Cardiac fibroblast (primary cell): ENCODE measurements around the gene CT55.

Experiments used
- DNase-seq, 2 donors: peaks; one replicate each; pipeline versions ENCODE4 v3.0.0 to v3.0.0-alpha.2; 2010; ENCODE audit warnings: low read depth in 2 of 2
- H3K4me3 ChIP-seq, 2 donors: replicated peaks in 1 of 2; 1 replicate in 1 of 2; 2 replicates in 1 of 2; pipeline ENCODE4 v1.5.1; 2011; ENCODE audit warnings: low read depth in 2 of 2, low read length in 2 of 2, mild to moderate bottlenecking in 2 of 2, moderate library complexity in 1 of 2
- CTCF ChIP-seq: IDR thresholded peaks from one replicate; pipeline ENCODE4 v1.5.1; 2011; ENCODE audit warnings: low read depth, mild to moderate bottlenecking, low read length, inconsistent platforms

Gene CT55

GRCh38 chrX:135114392-135114791 is 56.8 kb downstream of the CT55 start:
- no peak overlapping the region for H3K4me3 ChIP-seq
- DNase-seq = no peak
- no peak for TF ChIP-seq CTCF

- no peak for DNase-seq
- no peak for TF ChIP-seq CTCF
- H3K4me3 ChIP-seq = no peak overlapping the region
These were observed 58.5 kb downstream of the CT55 start for GRCh38 chrX:135112743-135113142.

- peak; percentile 72 for TF ChIP-seq CTCF
- no peak overlapping the region for H3K4me3 ChIP-seq
- peak; percentile 51 to 53 for DNase-seq
These were observed 59.0 kb downstream of the CT55 start for GRCh38 chrX:135112096-135112729.

DNA sequence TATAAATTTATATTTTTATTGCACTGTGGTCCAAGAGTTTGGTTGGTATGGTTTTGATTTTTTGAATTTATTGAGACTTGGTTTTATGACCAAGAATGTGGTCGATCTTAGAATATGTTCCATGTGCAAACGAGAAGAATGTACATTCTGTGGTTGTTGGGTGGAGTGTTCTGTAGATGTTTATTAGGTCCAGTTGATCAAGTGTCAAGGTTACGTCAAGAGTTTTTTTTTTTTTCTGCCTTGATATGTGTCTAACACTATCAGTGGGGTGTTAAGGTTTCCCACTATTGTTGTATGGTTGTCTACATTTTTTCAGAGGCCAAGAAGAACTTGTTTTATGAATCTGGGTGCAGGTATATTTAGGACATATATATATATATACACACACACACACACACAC is 61.6 kb downstream of the CT55 start:
- TF ChIP-seq CTCF = no peak
- H3K4me3 ChIP-seq = no peak overlapping the region
- DNase-seq = no peak
